Hindlimb muscle (tissue), 1 donor: ENCODE data around the gene CFAP65. TPM values are rescaled to one million over a fixed set of nuclear protein-coding genes. Genes with fewer than 3 reads are reported as not detected.

Experiments used
- DNase-seq: peaks from one replicate; pipeline ENCODE4 v3.0.0-alpha.2; 2013
- polyA plus RNA-seq: library from polyadenylated mRNA; unstranded; fragments of 120-200 nt; gene quantifications from one replicate; pipeline ENCODE4 v1.2.1, GENCODE V29; 2013; ENCODE audit not compliant: insufficient read length

CFAP65 gene
- polyA plus RNA-seq, 1 donor, result not detected

DNA sequence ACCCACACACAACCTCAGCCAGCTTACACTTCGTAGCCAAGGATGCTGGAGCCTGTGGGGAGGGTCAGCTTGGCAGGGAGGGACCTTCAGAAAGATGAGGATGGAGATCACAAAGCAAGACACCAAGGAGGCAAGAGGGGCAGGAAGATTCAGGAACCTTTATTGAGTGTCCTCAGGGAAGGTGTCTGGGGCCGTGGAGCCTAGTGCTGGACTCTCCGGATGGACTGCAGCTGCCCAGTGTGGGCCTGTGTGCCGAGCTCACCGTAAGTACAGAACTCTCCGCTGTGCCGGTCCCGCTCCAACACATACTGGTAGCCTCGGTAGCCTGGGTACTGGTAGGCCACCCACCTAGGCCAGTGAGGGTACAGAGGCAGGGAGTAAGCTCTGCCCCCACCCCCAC is 51.3 kb downstream of the CFAP65 start:
- DNase-seq, result no peak

DNA sequence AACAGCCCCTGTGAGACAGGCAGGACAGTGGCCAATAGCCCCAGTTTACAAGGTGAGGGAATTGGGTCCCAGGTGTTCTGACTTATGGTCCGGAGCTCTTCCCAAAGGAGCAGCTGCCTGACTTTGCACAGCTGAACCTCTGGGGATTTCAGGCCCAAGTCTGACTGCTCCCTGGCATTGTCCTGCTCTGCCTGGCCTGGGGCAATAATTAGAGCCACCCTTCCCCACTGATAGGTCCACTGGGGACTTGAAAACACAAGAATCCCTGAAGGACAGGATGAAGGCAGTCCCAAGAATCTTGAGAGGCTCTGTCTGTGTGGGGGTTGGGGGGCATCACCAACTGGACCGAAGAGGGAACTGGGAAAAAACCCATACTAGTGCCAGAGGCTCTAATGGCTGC is 52.7 kb downstream of the CFAP65 start:
- no peak for DNase-seq

DNA sequence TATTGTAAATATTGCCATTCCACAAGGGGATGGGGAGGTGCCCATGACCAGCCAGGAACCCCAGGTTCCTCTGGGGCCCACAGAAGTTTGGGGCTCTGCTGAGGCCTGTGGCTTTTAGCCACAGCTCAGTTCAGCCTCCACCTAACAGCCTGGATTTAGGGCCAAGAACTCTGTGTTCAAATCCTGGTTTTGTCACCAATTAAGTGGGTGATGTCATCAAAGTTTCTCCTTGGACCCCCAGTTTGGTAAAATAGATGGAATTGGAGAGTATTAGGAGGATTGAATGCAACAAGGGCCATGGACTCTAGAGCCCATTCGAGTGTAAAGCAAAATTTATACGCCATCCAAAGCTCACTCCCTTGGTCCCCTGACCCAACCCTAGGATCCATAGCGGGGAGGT is 53.2 kb downstream of the CFAP65 start:
- DNase-seq, result no peak

DNA sequence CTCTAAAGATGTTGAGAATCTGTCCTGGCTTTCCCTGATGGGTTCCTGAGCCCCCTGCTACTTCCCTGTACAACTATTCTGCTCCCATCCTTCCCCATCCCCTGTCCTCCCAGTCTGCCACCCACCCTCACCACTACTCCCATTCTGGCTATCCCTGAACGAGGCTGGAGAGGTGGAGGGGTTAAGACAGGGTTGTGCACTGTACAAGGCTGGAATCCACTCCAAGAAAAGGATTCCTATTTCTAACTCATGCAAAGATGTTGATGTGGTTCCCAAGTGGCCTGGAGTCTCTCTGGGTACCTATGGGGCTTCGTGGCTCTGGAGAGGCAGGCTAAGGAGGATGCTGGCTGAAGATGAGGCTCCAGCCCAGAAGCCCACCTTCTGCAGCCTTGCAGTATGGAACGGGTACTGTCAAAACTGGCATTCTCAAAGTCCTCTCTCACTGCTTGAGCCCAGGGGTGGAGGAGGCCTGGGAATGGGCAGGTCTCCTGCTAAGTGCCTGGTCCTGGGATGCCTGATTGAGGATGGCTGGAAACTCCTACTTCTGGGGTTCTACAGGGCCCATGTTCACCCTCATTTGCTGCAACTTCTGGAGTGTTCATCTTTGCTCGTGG is 55.1 kb downstream of the CFAP65 start:
- DNase-seq, result no peak

DNA sequence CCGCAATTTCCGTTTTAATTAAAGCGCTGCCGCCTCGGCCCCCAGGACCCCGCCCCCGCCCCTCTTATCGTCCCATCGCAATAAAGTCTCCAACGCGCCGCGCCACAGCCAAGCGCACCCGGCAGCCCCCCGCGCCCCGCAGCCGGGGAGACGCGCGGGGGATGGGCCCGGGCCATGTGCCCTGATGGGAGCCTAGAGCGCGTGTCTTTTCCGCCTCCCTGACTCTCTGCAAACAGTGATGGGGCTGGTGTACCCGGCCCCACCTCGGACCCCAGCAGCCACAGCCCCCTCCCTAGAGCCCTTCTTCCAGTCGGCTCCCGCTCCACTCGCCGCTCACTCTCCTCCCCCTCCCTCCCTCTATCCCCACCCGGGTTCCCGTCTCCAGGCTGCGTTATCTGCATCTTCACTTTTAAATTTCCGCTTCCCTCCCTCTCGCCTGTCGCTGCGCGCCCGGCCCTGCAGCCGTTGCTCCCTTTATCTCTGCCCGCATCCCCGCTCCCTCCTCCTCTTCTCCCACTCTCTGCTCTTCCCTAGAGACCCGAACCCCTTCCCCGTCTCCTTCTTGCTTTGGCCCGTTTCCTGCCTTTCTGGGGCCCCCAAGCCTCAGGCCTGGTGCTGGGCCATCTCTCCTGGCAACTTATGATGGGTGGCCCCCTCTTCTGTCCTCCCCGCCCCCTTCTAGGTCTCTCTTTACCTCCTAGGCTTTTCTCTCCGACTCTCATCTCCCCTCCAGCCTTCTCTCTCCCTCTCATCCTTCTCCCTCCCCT is 55.8 kb downstream of the CFAP65 start:
- DNase-seq, result no peak

DNA sequence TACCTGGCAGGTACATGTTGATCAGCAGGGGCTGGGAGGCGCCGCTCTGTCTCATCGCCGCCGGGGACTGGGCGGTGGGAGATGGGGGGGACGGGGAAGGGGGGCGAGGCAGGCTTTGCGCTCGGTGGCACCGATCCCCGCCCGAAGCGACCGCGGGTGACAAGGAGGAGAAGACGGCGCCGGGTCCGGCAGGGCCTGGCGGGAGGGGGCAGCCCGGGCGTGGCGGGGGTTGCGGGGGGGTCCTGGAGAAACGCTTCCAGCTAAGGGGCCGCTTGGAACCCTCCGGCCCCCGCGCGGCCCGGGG is 56.3 kb downstream of the CFAP65 start, which contains the start of gene FEV:
Gene FEV (minus strand): TSS at position 164 of the 304 bp plus-strand sequence. CDS start 109 bp downstream, at position 55.
- no peak for DNase-seq

DNA sequence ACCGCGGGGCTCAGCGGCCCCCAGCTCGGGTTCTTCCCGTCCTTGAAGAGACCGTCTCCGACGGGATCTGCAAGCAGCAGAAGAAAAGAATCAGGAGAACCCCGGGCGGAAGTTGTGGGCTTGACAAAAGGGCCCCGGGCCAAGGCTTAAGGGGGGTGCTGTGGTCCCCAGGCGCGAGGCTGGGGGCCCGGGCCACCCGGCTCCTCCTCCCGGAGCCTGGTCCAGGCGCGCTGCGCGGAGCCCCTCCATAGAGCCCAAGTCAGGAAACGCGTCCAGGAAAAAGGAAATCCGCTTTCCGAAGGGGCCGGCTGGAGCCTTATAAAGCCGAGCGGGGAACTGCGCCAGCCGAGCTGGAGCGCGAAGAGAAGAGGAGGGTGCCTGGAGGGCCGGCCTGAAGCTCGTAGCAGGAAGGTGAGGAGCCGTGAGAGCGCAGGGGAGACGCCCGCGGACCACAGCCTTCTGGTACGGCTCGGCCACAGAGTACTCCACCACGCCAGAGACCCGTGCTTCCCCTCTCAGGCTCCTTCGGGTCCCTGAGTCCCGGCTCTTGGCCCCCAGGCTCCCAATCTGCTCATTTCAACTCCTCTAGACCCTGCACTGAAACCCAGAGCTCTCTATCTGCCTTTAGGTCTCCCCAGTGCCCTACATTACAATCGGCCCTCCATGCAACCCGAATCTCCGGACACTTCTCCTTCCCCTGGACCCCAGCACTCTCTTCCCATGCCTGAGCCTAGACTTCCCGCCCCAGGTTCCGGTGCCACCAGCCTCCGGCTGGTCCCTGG is 56.9 kb downstream of the CFAP65 start:
- DNase-seq, result no peak

DNA sequence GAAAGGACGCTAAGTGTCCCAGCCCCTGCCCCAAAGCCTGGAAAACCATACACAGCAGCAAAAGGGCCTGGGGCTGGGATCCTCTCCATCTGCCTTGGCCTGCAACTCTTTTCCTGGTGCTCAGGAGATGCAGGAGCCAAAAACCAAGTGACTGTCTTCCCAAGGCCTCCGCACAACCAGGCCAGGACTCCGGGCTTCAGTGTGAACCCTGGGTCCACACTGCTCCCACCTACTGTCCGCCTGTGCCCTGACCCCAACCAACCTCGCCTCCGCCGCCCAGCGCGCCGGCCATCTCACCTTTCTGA is 57.4 kb downstream of the CFAP65 start:
- no peak for DNase-seq

DNA sequence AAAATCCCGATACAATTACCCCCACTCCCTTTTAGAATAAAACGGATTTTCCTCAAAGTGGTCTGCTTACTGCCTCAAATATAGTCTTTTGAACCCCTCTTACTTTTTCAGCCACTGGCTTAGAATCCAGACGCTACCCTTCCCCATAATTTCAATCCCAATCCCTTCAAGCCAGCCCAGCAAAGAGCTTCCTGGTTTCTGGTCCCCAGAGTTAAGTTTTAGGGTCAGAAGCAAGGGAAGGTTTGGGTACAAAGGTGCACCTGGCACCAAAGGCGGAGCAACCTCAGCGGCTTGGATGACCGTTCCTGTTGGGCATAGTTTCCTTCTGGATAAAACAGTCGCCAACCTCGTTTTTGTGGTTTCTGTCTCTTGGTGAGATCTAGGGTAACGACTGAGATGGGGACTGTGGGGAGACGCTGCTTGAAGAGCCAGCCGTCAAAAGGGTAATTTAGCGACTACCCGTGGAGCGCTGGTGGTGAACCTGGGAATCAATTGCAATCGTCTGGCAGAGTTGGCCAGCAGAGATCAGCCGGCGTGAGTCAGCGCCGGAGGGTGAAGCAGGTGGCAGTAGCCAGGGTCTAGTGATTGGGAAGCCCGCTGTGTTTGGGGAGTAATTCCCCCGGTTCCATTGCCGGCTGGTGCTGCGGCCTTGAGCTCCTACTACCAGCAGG is 57.9 kb downstream of the CFAP65 start:
- DNase-seq, result no peak

DNA sequence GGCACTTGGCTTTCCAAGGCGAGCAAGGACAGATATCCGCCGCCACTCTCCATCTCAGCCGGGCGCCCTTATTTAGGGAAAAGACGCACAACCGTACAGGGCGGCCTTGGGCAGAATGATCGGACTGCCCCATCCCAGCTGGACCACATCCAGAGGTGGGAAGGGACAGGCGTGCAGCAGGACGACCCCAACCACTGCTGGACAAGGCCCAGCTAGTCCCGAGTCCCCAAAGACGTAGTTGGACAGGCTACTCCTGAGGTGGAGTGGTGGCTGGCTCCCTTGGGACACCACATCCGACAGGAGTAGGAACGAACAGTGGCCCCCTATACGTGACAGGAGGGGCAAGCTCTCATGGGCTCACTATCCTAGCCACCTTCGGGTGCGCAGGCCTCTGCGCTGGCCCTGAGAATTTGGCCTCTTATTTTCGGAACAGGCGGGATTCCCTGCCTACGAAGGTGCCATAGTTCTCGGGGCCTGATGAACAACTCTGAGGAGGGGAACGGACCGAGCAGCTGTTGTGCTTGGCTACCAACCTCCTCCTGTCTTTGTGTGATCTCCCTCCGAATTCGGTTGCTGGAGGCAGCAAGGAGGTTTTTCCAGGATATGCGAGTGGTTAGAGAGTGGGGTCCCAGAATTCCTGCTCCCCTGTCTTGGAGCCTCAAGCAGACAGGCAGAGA is 58.6 kb downstream of the CFAP65 start:
- DNase-seq, result no peak

DNA sequence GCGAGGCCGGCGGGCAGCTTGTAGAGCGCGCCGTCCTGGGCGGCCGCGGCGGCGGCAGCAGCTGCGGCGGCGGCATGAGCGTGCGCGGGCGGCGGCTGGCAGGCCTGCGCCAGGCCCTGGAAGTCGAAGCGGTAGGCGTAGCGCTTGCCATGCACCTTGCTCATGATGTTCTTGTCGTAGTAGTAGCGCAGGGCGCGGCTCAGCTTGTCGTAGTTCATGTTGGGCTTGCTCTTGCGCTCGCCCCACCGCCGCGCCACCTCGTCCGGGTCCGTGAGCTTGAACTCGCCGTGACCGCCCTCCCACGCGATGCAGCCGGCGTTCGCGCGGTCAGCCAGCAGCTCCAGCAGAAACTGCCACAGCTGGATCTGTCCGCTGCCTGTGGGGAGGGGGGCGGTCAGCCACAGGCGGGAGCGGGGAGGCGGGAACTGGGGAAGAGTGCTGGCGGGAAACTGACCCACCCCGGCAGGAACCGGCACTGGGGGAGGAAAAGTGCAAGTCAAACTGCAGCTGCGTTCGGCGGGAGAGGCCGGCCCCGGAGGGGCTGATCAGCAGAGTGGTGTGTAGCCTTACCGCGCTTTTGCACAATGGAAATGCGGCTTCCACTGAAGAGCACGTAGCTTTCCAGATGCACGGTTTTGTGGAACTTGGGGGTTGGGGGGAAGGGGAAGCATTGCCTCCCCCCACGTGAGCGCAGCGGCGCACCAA is 59.3 kb downstream of the CFAP65 start:
- DNase-seq, result peak; percentile 58

DNA sequence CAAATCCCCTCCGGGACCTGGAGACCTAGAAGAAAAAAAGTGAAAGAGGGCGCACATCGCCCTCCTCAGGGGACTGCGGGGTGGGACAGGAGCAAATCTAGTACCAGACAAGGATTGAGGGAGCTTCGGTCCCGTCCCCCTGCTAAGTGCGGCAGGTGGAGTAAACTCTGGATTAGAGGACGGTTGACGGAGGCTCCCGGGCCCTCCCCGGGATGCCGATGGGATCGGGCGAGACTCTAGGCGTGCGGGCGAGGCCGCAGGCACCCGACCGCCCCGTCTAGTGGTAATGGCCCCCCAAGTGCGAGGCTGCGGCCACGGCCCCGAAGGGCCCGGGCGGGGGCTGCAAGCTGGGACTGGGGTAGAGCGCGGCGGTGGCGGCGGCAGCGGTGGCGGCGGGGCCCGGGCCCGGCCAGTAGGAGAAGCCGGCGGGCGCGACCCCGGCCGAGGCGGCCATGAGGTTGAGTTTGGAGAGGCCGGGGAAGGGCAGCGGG is 59.9 kb downstream of the CFAP65 start:
- no peak for DNase-seq

DNA sequence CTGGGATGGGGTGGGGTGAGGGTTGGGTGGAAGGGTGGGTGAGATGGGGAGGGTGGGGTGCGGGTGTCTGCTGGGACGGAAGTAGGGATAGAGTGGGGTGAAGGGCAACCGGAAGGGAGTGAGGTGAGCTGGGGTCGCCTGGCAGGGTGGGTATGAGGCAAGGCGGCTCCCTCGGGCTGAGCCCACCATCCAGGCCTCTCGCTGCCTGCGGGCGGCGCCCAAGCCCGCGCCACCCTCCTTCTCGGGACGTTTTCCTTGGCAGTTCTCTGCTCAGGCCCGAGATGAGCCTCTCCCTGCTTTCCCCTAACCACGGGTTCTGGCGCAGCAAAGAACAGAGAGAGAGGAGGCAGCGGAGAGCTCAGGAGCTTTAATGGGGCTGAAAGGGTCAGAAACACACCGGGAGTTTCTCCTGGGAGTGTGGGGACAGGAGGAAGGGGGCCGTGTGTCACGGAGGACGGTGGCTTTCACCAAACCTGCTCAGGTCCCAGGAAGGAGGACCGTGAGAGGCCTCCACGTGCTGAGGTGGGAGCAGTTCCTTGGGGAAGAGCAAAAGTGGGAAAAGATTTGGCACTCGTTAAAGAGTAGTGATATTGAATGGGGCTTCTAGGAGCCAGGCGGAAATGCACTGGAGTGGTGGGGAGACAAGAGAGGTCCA is 60.5 kb downstream of the CFAP65 start:
- no peak for DNase-seq

DNA sequence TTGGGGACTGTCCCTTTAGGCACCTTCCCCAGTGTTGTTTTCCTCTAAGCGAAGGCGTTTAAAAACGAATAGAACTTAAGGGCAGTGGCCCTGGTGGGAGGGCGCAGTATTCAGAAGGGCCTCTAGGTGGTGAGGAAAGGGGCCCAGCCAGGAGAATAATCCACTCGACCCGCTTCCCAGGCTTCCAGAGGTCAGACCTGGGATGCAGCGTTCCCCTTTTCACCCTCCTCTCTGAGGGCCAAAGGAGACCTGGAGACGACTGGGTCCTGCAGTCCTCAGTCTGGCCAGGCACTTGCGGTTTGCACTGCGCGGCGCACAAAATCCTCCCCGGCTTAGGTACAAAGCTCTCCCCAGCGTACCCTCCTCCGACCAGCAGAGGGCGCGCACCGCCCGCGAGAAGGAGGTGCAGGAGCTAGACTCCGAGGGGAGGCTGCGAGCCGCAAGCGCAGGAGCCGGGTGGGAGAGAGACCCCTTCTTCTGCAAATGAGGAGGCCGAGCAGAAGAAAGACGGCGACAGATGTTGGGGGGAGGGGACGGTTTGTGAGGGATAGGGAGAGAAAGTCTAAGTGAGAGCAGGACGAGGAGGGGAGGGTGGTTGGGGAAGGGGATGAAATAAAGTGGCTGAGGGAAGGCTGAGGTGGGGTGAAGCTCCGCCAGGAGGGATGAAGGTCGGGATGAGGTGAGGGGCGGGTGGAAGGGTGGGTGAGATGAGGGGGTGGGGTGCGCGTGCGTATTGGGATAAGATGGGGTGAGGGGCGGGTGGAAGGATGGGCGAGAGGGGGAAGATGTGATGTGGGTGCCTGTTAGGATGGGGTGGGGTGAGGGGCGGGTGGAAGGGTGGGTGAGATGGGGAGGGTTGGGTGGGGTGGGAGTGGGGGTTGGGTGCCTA is 61.2 kb downstream of the CFAP65 start:
- peak; percentile 72 for DNase-seq

DNA sequence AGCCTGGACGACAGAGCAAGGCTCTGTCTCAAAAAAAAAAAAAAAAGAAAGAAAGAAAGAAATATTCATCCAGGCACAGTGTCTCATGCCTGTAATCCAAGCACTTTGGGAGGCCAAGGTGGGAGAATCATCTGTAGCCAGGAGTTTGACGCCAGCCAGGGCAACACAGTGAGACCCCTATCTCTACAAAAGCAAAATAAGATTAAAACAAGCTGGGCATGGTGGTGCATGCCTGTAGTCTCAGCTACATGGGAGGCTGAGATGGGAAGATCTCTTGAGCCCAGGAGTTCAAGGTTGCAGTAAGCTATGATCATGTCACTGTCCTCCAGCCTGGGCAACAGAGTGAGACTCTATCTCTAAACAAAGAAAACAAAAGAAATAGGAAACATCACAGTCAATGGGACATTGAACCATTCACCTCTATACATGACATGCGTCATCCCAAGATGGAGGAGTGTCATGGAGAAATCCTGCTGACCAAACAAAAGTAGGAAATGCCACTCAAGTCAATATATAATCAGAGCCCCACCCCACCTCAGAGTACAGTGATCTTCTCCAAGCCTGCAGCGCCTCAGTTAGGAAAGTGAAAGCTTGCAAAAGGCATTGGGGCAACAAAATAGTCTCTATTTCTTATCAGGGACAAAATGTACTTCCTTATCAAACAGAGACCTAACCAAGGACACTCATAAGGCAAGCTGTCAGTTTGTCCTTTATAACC is 66.1 kb downstream of the CFAP65 start:
- DNase-seq, result no peak

DNA sequence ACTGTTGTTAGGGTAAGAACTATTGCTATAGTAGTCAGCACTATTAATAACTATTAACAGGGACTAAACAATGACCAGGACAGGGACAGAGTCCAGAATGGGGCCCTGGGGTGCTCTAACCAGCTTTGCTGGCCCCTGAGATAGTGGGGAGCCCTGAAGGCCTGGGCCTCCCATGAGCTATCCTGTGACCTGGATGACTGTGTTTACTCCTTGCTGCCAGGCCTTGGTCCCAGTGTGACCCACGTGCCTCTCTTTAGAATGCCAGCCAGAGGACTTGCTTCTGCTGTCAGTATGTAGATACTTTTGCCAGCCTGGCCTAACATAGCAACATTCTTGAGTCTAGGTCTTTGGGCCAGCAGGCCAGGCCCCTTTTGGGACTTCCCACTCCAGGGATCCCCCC is 70.4 kb downstream of the CFAP65 start:
- no peak for DNase-seq

DNA sequence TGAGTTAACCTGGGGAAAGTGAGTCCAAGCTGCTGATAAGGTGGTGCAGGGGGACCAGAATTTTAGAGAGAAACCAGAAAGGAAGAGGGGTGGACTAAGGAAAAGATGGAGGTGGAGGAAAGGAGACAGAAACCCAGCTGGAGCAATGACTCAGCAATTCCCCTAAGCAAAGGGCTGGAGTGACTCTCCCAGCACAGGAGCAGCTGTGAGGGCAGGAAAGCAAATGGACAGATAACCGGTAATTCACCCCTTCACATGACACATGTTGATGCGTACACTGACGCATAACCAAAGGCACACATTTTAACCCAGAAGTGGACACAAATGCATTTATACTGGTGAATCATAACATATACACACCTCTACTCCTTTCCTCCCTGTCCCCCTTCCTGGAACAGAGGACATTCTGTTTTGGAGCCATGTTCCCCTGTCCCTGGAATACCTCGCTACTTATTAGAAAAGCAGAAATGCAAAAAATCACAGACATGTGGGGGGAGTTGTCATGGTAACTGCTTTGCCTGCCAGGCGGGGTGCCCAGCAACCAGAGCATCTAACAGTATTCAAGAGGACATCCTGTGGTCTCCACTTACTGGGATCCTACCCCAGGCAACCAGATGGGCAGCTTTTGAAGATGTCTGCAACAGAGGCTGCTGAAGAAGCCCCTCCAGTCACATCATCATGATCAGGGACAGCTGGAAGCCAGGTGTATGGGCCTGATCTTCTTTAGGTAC is 77.1 kb downstream of the CFAP65 start:
- DNase-seq, result no peak

DNA sequence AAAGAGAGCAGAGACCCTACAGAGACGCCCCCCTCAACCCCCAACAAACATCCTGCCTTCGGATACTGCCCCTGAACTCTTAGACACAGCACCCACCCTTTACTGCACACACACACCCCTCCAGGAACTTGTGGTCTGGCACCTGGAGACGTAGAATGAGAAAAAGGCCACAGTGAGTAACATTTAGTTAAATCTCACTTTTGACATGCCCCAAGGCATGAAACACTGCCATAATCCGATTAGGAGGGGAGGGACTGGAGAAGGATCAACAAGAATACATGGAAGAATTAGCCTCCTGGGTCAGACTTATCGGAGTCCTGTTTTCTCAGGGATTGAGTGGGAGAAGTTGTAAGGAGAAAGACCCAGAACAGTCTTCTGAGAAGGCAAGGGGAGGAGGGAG is 77.7 kb downstream of the CFAP65 start:
- DNase-seq, result no peak
